ENCODE results near the gene WDR90.

The WDR90 gene

GRCh38 chr16:638836-639235 lies 10.3 kb upstream of the WDR90 start:
- no peak for DNase-seq (ENCODE audit: low read depth)

DNA sequence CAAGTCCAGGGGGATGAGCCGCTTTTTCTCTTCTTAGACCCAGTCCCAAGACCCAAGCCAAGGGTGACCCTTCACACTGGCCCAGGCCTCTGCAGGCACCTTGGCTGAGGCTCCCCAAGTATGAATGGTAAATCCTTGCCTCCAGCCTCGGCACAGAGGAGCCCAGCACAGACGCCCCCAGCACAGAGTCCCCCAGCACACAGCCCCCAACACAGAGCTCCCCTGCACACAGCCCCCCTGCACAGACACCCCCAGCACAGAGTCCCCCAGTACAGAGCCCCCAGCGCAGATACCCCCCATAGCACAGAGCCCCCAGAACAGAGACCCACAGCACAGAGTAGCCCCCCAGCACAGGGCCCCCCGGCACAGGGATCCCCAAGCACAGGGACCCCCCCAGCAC lies 8.6 kb upstream of the WDR90 start:
- no peak for DNase-seq (ENCODE audit: low read depth)

DNA sequence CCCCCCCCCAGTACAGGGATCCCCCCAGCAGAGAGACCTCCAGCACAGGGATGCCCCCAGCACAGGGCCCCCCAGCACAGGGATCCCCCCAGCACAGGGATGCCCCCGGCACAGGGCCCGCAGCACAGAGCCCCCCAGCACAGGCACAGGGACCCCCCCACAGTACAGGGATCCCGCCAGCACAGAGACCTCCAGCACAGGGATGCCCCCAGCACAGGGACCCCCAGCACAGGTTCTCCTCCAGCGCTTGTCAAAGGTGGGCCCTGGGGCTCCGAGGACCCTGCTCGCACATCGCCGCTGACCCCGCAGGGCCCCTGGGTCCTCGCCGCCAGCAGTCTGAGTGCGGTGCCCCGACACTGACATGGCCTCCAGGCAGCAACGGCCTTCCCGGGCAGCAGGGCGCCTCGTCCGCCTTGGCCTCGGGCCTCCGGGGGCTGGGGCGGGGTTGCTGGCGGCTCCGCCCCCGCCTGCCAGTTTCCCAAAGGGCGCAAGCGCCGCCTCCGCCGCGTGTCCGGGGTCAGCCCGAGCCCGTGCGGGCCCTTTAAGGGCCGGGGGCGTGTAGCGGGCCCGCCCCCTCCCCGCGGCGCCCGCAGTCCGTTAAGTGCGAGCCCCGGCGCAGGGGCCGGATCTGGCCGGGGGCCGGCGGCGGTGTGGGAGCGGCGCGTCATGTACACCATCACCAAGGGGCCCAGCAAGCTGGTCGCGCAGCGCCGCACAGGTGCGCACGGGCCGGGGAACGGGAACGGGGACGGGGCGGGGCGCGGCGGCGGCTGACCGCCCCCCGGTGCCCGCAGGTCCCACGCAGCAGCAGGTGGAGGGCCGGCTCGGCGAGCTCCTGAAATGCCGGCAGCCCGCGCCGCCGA lies 7.6 kb upstream of the WDR90 start, which contains the start of gene MCRIP2:
Gene MCRIP2, plus strand, starts transcription at position 503 of the 863 bp plus-strand sequence. Its CDS starts 164 bp downstream, at position 667.
- DNase-seq (ENCODE audit: low read depth), result no peak

DNA sequence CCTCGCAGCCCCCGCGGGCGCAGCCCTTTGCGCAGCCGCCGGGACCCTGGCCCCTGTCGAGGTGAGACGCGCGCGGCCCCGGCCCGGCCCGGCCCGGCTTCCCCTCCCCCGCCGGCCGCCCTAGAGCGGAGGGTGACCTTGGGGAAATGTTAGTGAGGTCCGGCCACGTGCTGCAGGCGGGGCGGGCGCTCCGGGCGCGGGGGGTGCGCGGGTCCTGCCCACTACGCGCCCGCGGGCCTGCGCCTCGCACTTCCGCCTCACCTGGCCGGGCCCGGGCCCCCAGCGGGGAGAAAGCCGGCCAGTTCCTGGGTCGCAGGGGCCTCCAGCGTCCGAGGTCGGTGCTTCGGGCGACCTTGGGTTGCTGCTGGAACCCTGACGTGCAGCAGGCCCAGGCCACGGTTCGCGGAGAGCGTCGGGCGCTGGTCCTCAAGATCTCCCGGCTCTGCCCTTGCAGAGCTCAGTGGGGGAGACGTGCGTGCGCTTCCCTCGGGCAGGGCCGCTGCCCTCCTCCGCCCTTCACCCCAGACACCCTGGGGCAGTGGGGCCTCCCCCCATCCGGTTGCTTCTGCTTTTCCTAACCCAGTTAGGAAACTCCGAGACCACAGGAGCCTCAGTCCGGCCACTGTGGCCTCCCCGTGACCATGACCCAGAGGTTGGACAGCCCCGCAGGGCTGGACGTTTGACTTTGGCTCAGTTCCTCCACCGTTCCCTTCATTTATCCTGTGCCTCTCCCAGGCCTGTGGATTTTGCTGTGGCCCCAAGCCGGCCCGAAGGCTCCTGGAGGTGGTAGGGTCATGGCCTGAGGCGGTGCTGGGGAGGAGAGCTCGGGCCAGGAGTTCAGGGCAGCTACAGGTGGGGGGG lies 6.7 kb upstream of the WDR90 start:
- no peak for DNase-seq (ENCODE audit: low read depth)

DNA sequence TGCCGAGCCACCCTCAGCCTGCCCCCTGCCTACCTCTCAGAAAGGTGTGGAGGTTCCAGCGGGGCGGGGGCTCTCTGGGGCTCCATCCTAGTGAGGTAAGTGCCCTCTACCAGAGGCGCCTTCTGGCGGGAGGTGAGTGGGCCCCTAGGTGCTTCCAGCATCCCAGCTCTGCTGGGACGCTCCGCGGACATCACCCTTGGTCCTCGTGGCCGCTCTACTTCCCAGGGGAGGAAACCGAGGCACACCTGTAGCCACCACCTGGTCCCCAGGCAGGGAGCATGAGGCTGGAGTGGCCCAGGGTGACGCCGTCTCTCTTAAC lies 6.2 kb upstream of the WDR90 start:
- DNase-seq (ENCODE audit: low read depth), result no peak

DNA sequence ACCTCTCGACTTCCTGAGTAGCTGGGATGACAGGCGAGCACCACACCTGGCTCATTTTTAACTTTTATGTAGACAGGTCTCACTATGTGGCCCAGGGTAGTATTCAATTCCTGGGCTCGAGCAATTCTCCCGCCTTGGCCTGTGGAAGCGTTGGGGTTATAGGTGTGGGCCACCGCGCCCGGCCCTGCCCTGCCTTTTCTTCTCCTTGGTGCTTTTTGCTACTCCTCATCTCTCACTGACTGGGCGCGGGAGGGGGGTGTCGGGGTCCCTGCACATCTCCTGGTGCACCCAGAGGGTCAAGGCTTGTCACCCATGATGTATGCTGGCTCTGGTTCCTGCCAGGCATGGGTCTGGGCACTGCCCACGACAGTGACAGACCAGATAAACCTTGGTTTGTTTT lies 4.6 kb upstream of the WDR90 start:
- no peak for DNase-seq (ENCODE audit: low read depth)

- DNase-seq (ENCODE audit: low read depth), result no peak
Measured at GRCh38 chr16:645852-646678, 3.1 kb upstream of the WDR90 start.

GRCh38 chr16:646679-647172 lies 2.4 kb upstream of the WDR90 start:
- DNase-seq (ENCODE audit: low read depth), result no peak

DNA sequence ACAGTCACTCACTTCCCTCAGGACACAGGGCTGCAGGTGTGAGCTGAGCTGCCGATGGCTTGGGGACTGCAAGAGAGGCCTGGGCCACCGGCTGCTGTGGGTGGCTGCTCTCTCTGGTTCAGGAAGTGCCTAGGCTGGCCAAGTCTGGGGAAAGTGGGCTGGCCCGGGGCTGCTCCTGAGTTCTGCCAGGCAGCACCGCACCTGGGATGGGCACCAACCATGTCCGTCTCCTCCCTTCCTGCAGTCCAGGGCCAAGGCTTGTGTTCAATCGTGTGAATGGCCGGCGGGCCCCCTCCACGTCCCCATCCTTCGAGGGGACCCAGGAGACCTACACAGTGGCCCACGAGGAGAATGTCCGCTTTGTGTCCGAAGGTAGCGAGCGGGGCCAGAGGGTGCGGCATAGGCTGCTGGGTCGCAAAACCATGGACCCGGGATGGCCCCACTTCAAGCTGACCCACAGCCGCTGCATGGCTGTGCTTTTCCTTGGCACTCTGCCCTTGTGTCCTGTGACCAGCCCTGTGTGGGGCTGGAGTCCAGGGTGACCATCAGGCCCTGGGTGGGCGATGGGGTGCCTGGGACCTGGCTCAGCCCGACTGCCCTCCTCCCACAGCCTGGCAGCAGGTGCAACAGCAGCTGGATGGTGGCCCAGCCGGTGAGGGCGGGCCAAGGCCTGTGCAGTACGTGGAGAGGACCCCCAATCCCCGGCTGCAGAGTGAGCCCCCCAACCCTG lies 1.8 kb upstream of the WDR90 start:
- DNase-seq (ENCODE audit: low read depth), result no peak

DNA sequence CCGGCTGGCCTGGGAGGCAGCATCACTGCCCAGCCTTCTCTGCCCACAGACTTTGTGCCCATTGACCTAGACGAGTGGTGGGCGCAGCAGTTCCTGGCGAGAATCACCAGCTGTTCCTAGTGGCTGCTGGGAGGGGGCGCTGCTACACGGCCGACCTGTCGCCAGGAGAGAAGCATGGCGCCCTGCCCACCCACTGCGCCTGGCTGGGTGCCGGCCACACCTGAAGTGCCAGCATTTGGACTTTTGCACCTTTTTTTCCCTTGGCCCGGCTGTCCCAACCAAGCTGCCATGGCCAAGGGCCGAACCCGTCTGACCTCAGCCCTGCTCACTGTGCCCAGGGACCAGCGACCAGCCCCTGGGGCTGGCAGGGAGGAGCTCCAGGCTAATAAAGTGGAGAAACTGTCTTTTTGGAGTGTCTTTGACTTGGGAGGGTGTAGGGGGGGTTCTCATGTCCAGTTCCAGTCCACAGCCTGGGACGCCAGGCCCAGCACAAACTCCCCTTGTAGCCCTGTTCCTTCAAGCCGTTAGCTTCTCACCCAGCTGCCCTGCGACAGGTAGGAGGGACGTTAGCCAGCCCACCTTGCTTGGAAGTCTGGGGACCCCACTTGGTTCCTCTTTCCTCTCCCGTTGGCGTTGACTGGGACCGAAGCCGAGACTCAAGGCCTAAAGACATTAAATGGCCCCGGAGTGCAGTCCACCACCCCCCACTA lies 939 bp upstream of the WDR90 start:
- DNase-seq (ENCODE audit: low read depth), result no peak

DNA sequence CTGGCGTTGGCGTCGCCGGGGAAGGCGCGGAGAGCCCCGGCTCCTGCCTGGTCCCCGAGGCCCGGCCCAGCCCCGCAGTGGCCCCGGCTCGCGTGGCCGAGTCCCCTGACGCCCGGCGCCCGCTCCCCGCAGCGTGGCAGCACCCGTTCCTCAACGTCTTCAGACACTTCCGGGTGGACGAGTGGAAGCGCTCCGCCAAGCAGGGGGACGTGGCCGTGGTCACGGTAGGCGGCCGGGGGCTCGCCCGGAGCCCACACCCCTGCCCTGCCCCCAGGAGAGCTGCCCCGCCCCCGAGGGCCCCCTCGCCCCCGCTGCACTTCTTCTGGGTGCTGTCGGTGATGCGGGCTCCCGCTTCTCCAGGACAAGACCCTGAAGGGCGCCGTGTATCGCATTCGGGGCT lies 466 bp downstream of the WDR90 start:
- no peak for DNase-seq (ENCODE audit: low read depth)

DNA sequence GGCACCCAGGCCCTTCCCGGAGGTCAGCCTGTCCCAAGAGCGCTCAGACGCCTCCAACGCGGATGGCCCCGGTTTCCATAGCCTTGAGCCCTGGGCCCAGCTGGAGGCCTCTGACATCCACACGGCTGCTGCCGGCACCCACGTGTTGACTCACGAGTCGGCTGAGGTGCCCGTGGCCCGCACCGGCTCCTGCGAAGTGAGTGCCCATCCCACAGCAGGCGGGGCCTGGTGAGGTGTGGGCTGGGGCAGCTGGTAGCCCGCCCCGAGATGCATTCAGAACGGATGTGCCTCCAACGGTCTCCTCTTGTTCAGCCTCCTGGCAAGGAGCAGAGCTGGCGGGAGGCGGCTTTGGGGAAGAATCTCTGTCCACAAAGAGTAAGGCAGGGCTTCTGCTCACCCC lies 2.7 kb downstream of the WDR90 start:
- no peak for DNase-seq (ENCODE audit: low read depth)

- DNase-seq (ENCODE audit: low read depth), result no peak
Measured at GRCh38 chr16:652454-653305, 3.5 kb downstream of the WDR90 start.

DNA sequence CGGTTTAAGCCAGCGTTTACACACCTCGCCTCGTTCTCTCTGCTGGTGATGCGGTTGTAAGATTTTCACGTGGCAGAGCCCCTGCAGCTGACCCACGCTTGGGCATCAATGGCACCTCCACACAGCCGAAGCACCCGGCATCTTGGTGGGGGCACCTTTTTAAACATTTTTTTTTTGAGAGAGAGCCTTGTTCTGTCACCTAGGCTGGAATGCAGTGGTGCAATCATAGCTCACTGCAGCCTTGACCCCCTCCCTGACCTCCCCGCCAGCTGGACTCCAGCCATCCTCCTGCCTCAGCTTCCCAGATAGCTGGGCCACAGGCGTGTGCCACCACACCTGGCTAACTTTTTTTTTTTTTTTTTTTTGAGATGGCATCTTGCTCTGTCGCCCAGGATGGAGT lies 4.9 kb downstream of the WDR90 start:
- no peak for DNase-seq (ENCODE audit: low read depth)

DNA sequence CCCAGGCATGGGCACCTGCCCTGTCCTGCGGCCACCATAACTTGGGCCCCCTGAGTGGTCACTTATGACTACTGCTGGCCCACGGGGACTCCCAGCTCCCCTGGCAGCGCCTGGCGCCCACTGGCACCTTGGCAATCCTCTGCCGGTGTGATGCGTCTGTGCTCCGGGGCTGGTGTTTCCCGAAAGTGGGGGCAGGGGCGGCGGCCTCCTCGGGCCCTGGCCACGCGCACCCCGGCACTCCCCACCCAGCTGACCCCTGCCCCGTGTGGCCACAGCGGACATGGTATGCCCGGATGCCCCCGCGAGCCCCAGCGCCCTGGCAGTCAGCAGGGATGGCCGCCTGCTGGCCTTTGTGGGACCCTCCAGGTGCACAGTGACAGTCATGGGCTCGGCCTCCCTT lies 8.3 kb downstream of the WDR90 start:
- DNase-seq (ENCODE audit: low read depth), result no peak

- no peak for DNase-seq (ENCODE audit: low read depth)
Measured at GRCh38 chr16:658679-659571, 9.8 kb downstream of the WDR90 start.

DNA sequence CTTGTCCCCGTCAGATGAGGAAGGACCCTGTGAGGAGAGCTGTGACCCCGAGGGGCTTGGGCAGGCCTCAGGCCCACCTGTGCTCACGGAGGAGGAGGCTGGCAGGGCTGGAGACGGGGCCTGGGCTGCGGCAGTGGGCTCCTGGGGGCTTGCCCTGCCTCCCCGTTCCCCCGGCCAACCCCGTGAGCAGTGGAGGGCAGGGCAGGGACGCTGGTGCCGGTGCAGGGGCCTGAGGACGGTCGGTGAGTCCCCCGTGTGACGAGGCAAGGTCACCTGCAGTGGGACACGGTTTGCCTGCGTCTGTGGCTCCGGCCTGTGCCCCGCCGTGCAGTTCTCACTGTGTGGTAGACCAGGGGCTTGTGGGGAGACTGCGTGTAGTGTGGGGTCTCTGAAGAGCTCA lies 10.5 kb downstream of the WDR90 start:
- no peak for DNase-seq (ENCODE audit: low read depth)

GRCh38 chr16:660132-660458 lies 10.9 kb downstream of the WDR90 start:
- DNase-seq (ENCODE audit: low read depth), result no peak

Data from non-pigmented ciliary epithelial cell (primary cell).